ENCODE measurements around the gene SRGAP2B. TPM values are rescaled to one million over a fixed set of nuclear protein-coding genes. Genes with fewer than 3 reads are reported as not detected.
"Not testable (repeated sequence)": the region's sequence is repeated elsewhere in the genome, so short reads cannot be mapped to it uniquely, and the experiment has no call there.

Gene SRGAP2B
- total and polyA plus RNA-seq, 2 of the 8 experiments (the other 6 are each of a cell fraction or from before 2014, with no cell fraction given): 4.9 to 39.5 TPM

DNA sequence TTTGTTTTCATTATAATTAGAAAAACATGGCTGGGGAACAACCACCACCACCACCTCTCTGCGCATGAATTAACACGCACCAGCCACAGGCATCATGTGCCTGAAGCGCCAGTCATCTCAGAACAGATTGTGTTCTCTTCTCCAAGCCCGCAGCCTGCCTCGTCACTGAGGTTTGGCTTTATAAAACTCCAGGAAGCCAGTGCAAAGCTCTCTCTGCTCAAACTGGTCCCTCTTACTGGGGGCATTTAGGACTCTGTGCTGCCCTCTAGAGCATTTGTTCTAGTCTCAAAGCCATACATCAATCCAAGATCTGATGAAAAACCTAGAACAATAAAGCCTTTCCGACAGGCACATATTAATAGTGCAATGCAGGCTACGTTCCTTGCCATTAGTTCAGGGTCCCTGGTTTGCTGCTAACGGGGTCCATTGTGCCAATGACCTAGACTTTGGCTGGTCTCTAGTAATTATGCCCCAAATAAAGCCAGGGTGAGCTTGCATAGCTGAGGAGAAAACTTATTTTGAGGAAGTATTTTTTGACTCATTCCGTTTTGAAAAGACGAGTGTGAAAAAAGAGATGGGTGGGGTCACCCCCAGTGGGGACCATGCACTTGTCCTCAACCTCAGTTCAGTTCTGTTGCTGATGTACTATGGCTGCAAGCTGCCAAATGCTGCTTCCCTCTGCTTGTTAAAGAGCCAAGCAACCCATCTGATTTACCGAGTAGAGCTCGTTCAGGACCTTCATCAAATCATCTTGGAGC, 181.0 kb downstream of the SRGAP2B start:
- H2BK12ac ChIP-seq (ENCODE audit: low read depth, low read length): not testable (repeated sequence)

GRCh38 chr1:144913458-144913857, 181.7 kb downstream of the SRGAP2B start:
- H4K20me1 ChIP-seq (replicated peaks in 1 of 2; ENCODE audit: control insufficient read depth in 1 of 2, insufficient read depth in 2 of 2, low read length in 2 of 2); H4K91ac ChIP-seq (replicated peaks; ENCODE audit: insufficient read length, low read length); H2BK15ac ChIP-seq (ENCODE audit: low read length); H2BK20ac ChIP-seq (ENCODE audit: low read length); FAIRE-seq; H3K56ac ChIP-seq (replicated peaks; ENCODE audit: insufficient read length, low read depth, low read length); H3K4me3 ChIP-seq (ENCODE audit: extremely low read depth in 1 of 4, insufficient read depth in 2 of 4, low read depth in 3 of 4, low read length in 4 of 4); H3K9me3 ChIP-seq (ENCODE audit: insufficient read depth in 2 of 2, low read depth in 1 of 2, low read length in 1 of 2); H2AK5ac ChIP-seq (ENCODE audit: low read depth, low read length); DNase-seq (ENCODE audit: low read depth in 1 of 2, low spot score in 2 of 2); H2BK5ac ChIP-seq (ENCODE audit: low read depth, low read length); H3K27me3 ChIP-seq (replicated peaks in 1 of 4; ENCODE audit: control insufficient read depth in 3 of 4, extremely low read depth in 1 of 4, insufficient read depth in 3 of 4, low read length in 3 of 4); H2BK120ac ChIP-seq (replicated peaks; ENCODE audit: low read depth, low read length); CTCF ChIA-PET (ENCODE audit: partially characterized antibody); H3K4me2 ChIP-seq (ENCODE audit: insufficient read depth in 1 of 2, low read depth in 2 of 2, low read length in 2 of 2); H4K8ac ChIP-seq (ENCODE audit: extremely low read depth, insufficient read depth, low read length); H3K9ac ChIP-seq (replicated peaks in 1 of 4; ENCODE audit: extremely low read depth in 1 of 4, low read depth in 3 of 4, low read length in 3 of 4); H3K18ac ChIP-seq (ENCODE audit: extremely low read depth, low read length); POLR2A ChIA-PET (ENCODE audit: partially characterized antibody); H3K36me3 ChIP-seq (ENCODE audit: control insufficient read depth in 2 of 4, insufficient read depth in 4 of 4, low read length in 3 of 4); H3K14ac ChIP-seq (ENCODE audit: insufficient read length); H4K5ac ChIP-seq (ENCODE audit: insufficient read length, low read depth, low read length); H3K27ac ChIP-seq (ENCODE audit: low read depth, low read length); H2BK12ac ChIP-seq (ENCODE audit: low read depth, low read length); H3K23ac ChIP-seq (ENCODE audit: insufficient read length); H2AFZ ChIP-seq (ENCODE audit: low read length); H3K23me2 ChIP-seq (ENCODE audit: low read depth, low read length); H3K79me1 ChIP-seq (ENCODE audit: low read depth, low read length); H3K4me1 ChIP-seq (replicated peaks in 1 of 4; ENCODE audit: control insufficient read depth in 3 of 4, insufficient read depth in 4 of 4, low read length in 3 of 4); H3K4ac ChIP-seq (replicated peaks; ENCODE audit: insufficient read length, low read depth, low read length); H3K79me2 ChIP-seq (ENCODE audit: control insufficient read depth in 1 of 2, insufficient read depth in 2 of 2, low read length in 2 of 2): not testable (repeated sequence)
- WGBS, 2 experiments (ENCODE audit: extremely low coverage in 1 of 2, insufficient coverage in 1 of 2, insufficient read length in 1 of 2, insufficient replicate concordance in 2 of 2, low coverage in 1 of 2, low lambda C conversion rate in 2 of 2, missing lambda C conversion rate in 1 of 2): no CpG with 5 or more reads among the region's 3 CpGs

More for the DNA sequence above, 181.0 kb downstream of the SRGAP2B start:
- H3K18ac ChIP-seq (ENCODE audit: extremely low read depth, low read length); H3K27ac ChIP-seq (ENCODE audit: low read depth, low read length); H3K23me2 ChIP-seq (ENCODE audit: low read depth, low read length); H4K8ac ChIP-seq (ENCODE audit: extremely low read depth, insufficient read depth, low read length); H2BK20ac ChIP-seq (ENCODE audit: low read length); H4K91ac ChIP-seq (replicated peaks; ENCODE audit: insufficient read length, low read length); FAIRE-seq; H3K27me3 ChIP-seq (replicated peaks in 1 of 4; ENCODE audit: control insufficient read depth in 3 of 4, extremely low read depth in 1 of 4, insufficient read depth in 3 of 4, low read length in 3 of 4); H3K36me3 ChIP-seq (ENCODE audit: control insufficient read depth in 2 of 4, insufficient read depth in 4 of 4, low read length in 3 of 4); H2AK5ac ChIP-seq (ENCODE audit: low read depth, low read length); H3K4me1 ChIP-seq (replicated peaks in 1 of 4; ENCODE audit: control insufficient read depth in 3 of 4, insufficient read depth in 4 of 4, low read length in 3 of 4); H3K9me3 ChIP-seq (ENCODE audit: insufficient read depth in 2 of 2, low read depth in 1 of 2, low read length in 1 of 2); H2BK120ac ChIP-seq (replicated peaks; ENCODE audit: low read depth, low read length); H3K4ac ChIP-seq (replicated peaks; ENCODE audit: insufficient read length, low read depth, low read length); H2BK15ac ChIP-seq (ENCODE audit: low read length); H3K79me1 ChIP-seq (ENCODE audit: low read depth, low read length); H2AFZ ChIP-seq (ENCODE audit: low read length); H3K4me2 ChIP-seq (ENCODE audit: insufficient read depth in 1 of 2, low read depth in 2 of 2, low read length in 2 of 2); H3K4me3 ChIP-seq (ENCODE audit: extremely low read depth in 1 of 4, insufficient read depth in 2 of 4, low read depth in 3 of 4, low read length in 4 of 4); POLR2A ChIA-PET (ENCODE audit: partially characterized antibody); H4K5ac ChIP-seq (ENCODE audit: insufficient read length, low read depth, low read length); CTCF ChIA-PET (ENCODE audit: partially characterized antibody); H3K56ac ChIP-seq (replicated peaks; ENCODE audit: insufficient read length, low read depth, low read length); H3K79me2 ChIP-seq (ENCODE audit: control insufficient read depth in 1 of 2, insufficient read depth in 2 of 2, low read length in 2 of 2); H3K23ac ChIP-seq (ENCODE audit: insufficient read length); DNase-seq (ENCODE audit: low read depth in 1 of 2, low spot score in 2 of 2); H3K14ac ChIP-seq (ENCODE audit: insufficient read length); H3K9ac ChIP-seq (replicated peaks in 1 of 4; ENCODE audit: extremely low read depth in 1 of 4, low read depth in 3 of 4, low read length in 3 of 4); H4K20me1 ChIP-seq (replicated peaks in 1 of 2; ENCODE audit: control insufficient read depth in 1 of 2, insufficient read depth in 2 of 2, low read length in 2 of 2); H2BK5ac ChIP-seq (ENCODE audit: low read depth, low read length): not testable (repeated sequence)
- WGBS, 2 experiments (ENCODE audit: extremely low coverage in 1 of 2, insufficient coverage in 1 of 2, insufficient read length in 1 of 2, insufficient replicate concordance in 2 of 2, low coverage in 1 of 2, low lambda C conversion rate in 2 of 2, missing lambda C conversion rate in 1 of 2): no CpG with 5 or more reads among the region's 12 CpGs
